ENCODE data around the gene WNT2B.

WNT2B gene

GRCh38 chr1:112529301-112529700 lies 20.5 kb downstream of the WNT2B start:
- DNase-seq = no peak

DNA sequence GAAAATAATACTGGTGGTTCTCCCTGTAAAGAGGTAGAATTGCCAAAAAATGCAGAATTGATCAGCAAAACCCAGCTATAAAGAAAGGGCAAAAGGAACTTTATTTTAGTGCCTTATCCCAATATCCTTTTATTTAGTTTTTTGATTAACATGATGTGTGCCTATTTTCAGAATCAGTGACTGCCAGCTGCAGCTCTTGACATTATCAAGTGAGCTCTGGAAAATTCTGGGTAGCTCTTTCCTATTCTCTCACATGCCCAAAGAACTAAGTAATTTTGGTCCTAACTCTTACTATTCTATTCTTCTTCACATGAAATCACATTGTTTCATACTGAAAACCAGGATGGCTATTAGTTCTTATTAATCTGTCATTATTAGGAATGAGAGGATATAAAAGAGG lies 22.1 kb downstream of the WNT2B start:
- DNase-seq = no peak

- DNase-seq = no peak
Observed at GRCh38 chr1:112532064-112532463, 23.3 kb downstream of the WNT2B start.

GRCh38 chr1:112533029-112533428 lies 24.3 kb downstream of the WNT2B start:
- DNase-seq = no peak

DNA sequence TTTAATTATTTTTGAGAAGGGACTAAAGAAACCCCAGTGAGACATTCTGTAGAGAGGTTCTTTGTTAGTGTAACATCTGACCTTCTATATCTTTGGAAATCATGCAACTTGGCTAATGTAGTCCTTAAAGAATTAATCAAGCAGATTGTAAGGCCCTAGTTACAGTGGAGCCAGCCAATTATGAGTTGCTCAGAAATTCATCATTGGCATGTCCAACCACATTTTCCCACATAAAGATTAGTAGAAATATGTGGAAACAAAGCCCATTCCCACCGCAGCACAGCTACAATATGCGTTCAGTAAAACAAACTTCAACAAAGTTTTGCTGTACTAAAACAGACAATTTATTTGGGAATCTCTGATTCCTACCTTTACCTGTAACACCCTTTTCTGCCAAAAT lies 27.8 kb downstream of the WNT2B start:
- no peak for DNase-seq

- no peak for DNase-seq
Observed at GRCh38 chr1:112537456-112537855, 28.7 kb downstream of the WNT2B start.

GRCh38 chr1:112538883-112539282 lies 30.1 kb downstream of the WNT2B start:
- DNase-seq = no peak

DNA sequence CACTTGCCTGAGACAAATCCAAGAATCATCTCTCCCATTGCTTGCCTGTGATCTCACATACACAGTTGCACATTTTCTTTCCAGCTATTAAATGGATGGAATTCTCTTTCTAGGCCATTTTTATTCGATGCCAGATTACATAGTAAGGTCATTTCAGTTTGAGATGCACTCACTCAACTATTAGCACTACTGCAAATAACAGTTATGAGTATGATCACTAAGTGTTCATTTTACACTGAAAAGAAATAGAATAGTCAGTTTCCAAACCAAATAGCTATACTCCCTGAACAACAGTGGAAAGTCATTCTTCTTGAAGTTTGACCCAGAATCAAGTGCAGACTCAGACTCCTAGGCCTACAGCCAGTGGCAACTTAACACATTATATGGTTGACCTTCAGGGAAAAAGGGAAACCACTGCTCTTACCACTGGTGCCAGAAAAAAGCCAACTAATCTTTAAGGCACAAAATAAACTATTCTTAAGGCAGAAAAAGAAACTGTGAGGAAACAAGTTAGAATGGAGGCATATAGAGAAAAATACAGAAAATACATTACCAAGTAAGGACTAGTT lies 31.5 kb downstream of the WNT2B start:
- no peak for DNase-seq

GRCh38 chr1:112541299-112541698 lies 32.5 kb downstream of the WNT2B start:
- DNase-seq = no peak

DNA sequence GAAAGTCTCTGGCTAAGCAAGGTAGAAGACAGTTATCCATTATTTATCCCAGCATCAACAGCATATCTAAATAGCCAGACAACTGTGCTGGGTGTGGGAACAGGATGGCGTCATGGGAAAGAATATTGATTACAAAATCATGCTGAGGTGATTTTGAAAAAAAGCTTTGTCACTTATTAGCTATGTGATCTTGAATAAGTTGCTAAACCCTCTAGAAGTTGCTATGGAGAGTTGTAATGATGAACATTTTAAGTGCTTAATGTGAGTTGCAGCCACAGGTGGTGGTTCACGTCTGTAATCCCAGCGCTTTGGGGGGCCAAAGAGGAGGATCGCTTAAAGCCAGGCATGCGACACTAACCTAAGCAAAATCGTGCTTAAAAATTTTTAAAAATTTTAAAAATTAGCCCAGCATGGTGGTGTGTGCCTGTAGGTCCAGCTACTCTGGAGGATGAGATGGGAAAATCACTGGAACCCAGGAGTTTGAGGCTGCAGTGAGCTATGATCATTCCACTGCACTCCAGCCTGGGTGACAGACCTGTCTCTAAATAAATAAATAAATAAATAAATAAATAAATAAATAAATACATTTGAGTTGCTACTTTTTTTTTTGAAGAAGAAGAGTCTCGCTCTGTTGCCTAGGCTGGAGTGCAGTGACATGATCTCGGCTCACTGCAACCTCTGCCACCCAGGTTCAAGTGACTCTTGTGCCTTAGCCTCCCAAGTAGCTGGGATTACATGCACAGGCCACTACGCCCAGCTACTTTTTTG lies 33.6 kb downstream of the WNT2B start:
- DNase-seq = no peak

- DNase-seq = no peak
Observed at GRCh38 chr1:112544011-112544688, 35.4 kb downstream of the WNT2B start.

GRCh38 chr1:112544751-112545150 lies 36.0 kb downstream of the WNT2B start:
- no peak for DNase-seq

- no peak for DNase-seq
Observed at GRCh38 chr1:112546076-112546475, 37.3 kb downstream of the WNT2B start.

- no peak for DNase-seq
Observed at GRCh38 chr1:112548547-112548946, 39.8 kb downstream of the WNT2B start.

GRCh38 chr1:112549590-112549989 lies 40.8 kb downstream of the WNT2B start:
- DNase-seq = no peak

DNA sequence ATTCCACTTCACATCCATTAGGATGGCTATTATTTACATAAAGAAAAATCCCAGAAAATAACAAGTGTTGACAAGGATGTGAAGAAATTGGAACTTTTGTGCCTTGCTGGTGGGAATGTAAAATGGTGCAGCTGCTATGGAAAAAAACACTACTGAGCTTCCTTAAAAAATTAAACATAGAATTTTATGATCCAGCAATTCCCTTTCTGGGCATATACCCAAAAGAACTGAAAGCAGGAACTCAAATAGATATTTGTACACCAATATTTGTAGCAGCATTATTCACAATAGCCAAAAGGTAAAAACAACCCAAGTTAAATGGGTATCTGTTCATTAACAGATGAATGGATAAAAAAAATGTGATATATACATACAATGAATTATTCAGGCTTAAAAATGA lies 45.6 kb downstream of the WNT2B start:
- DNase-seq = no peak

GRCh38 chr1:112557385-112557784 lies 48.6 kb downstream of the WNT2B start:
- no peak for DNase-seq

GRCh38 chr1:112558634-112559033 lies 49.9 kb downstream of the WNT2B start:
- DNase-seq = no peak

DNA sequence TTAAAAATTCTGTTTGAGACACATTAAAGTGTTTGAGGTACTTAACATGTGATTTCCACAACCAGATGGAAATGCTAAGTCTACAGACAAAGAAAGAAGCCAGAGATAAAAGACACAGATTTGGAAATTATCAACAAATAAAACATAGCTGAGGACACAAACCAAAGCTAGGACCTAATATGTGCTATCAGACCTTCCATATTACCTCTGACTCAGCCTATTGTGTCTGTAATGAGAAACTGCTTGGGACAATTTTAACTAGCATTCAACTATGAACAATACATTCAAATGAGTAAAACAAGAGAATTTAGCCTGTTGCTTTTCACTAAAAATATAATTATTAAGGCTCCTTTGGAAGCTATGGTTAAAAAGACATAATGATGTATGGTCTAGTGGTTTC lies 54.6 kb downstream of the WNT2B start:
- no peak for DNase-seq

- no peak for DNase-seq
Observed at GRCh38 chr1:112564081-112564480, 55.3 kb downstream of the WNT2B start.

- no peak for DNase-seq
Observed at GRCh38 chr1:112565800-112566199, 57.0 kb downstream of the WNT2B start.

DNA sequence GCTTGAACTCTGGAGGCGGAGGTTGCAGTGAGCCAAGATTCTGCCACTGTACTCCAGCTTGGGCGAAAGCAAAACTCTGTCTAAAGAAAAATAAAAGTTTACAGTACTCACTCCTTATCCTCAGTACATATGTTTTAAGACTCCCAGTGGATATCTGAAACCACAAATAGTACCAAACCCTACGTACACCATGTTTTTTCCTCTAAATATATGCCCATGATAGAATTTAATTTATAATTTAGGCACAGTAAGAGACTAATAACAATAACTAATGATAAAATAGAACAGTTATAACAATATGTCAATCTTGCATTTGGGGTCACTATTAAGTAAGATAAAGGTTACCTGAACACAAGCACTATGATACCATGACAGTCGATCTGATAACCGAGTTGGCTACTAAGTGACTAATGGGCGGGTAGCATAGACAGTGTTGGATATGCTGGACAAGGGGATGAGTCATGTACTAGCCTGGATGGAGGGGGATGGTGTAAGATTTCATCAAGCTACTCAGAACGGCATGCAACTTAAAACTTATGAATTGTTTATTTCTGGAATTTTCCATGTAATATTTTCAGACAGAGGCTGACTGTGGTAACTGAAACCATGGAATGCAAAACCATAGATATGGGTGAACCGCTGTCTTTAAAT lies 66.5 kb downstream of the WNT2B start:
- DNase-seq = no peak

DNA sequence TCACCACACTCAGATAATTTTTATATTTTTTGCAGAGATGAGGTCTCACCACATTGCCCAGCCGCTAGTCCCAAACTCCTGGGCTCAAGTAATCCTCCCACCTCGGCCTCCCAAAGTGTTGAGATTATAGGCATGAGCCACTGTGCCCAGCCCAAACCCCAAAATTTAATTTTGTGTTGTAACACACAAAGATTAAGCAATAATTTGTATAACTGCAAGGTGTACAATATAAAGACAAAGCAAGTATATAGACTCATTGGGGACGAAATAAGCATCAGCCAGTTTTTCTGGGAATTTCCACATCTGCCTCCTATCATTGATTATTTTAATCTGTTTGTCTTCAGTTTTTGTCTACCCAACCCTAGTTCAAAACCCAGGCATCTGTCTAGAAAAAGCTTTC lies 67.5 kb downstream of the WNT2B start:
- DNase-seq = no peak
